ENCODE data around the gene OR1D5. TPM values are rescaled to one million over a fixed set of nuclear protein-coding genes. Genes with fewer than 3 reads are reported as not detected.

OR1D5 gene
- total RNA-seq, 2 donors from 2014 or later, result not detected

DNA sequence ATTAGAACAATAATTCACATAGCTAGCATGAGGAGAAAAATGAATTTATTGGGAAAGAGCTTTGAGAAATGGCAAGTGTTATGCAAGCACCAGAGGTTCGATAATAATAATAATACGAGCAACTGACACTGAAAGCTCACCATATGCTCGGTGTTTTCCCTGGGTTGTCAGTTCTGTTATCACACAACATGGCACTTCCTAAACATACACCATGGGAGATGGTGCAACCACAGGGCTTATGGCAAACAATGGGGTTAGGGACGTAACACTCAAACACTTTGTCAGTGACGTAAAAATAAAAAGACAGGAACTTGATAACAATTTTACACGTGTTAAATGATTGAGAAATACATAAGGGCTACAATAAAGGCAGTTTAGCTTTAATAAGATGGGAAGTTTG lies 23.7 kb downstream of the OR1D5 start:
- no peaks in the 10 kb centered on the region for H3K4me1 ChIP-seq
- no peaks in the 10 kb centered on the region for H3K27me3 ChIP-seq
- no peak overlapping the region for H3K4me3 ChIP-seq
- DNase-seq (no peak), ATAC-seq (no peak)
- TF ChIP-seq POLR2A (IDR thresholded peaks at IDR 0.05), result no peak
- TF ChIP-seq, protein P1, sequence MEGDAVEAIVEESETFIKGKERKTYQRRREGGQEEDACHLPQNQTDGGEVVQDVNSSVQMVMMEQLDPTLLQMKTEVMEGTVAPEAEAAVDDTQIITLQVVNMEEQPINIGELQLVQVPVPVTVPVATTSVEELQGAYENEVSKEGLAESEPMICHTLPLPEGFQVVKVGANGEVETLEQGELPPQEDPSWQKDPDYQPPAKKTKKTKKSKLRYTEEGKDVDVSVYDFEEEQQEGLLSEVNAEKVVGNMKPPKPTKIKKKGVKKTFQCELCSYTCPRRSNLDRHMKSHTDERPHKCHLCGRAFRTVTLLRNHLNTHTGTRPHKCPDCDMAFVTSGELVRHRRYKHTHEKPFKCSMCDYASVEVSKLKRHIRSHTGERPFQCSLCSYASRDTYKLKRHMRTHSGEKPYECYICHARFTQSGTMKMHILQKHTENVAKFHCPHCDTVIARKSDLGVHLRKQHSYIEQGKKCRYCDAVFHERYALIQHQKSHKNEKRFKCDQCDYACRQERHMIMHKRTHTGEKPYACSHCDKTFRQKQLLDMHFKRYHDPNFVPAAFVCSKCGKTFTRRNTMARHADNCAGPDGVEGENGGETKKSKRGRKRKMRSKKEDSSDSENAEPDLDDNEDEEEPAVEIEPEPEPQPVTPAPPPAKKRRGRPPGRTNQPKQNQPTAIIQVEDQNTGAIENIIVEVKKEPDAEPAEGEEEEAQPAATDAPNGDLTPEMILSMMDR (IDR thresholded peaks at IDR 0.05), result no peak
- H3K27ac ChIP-seq, result no peak overlapping the region
- intact Hi-C loops (cut with DNase I), result no loop called here
- 10 to 23% methylated on average over 6 of the region's 6 CpGs for WGBS, 2 donors
- H3K9me3 ChIP-seq, result peaks cover 0 to 11% (median 0%) of the 10 kb centered on the region in 3 donors
- no peaks in the 10 kb centered on the region for H3K36me3 ChIP-seq (replicated peaks in 1 of 2; ENCODE audit: insufficient read depth in 1 of 2, low read depth in 2 of 2)

DNA sequence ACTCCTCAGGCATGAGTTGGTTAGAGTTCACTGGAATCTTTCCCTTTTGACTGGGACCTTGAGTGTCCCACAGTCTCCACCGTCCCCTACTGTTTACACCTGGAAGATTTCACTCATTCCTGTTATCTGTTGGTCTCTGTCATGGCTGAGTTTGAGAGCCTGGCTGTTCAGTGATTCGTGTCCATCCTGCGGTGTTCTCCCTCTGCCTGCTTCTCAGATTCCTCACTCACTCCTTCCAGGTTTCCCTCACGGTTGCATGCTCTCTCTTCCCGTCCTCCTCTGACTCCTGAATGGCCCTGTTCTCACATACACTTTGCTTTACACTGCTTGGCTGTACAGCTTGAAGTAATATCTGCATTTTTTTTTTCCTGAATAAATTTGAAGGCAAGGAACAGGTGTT lies 24.5 kb downstream of the OR1D5 start:
- H3K27me3 ChIP-seq, result no peaks in the 10 kb centered on the region
- TF ChIP-seq, protein P1 (IDR thresholded peaks at IDR 0.05), result no peak
- no peak for TF ChIP-seq POLR2A (IDR thresholded peaks at IDR 0.05)
- H3K9me3 ChIP-seq, result peaks cover 0 to 5% (median 0%) of the 10 kb centered on the region in 3 donors
- no peak overlapping the region for H3K4me3 ChIP-seq
- no peak overlapping the region for H3K27ac ChIP-seq
- intact Hi-C loops (cut with DNase I), result no loop called here
- WGBS, 2 donors, result 27 to 32% methylated on average over 5 of the region's 5 CpGs
- DNase-seq (no peak), ATAC-seq (no peak)
- H3K36me3 ChIP-seq (replicated peaks in 1 of 2; ENCODE audit: insufficient read depth in 1 of 2, low read depth in 2 of 2), result no peaks in the 10 kb centered on the region
- no peaks in the 10 kb centered on the region for H3K4me1 ChIP-seq

DNA sequence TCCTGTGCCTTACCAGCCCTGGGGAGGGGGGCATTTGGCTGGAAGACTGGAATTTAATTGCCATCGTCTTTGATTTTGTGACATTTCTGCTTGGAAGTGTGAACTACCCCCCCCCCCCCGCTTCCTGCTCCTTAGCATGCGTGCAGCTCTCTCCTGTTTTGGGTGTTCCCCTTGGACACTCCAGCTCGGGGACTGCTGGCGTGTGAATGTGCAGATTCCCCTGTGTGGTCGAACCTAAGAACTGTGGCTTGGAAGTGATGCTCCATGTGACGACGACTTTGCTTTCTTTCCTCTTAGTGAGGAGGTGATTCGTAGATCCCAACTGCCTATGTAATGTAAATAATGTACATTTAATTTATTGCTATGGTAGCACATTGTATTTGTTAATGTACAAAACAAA lies 26.1 kb downstream of the OR1D5 start:
- Histone ChIP-seq H3K4me3 (no peak overlapping the region), H3K9me3 (no peaks in the 10 kb centered on the region), H3K27me3 (no peaks in the 10 kb centered on the region), H3K36me3 (replicated peaks in 1 of 2; ENCODE audit: insufficient read depth in 1 of 2, low read depth in 2 of 2) (no peaks in the 10 kb centered on the region), H3K27ac (no peak overlapping the region), H3K4me1 (no peaks in the 10 kb centered on the region)
- DNase-seq (no peak), ATAC-seq (no peak)
- WGBS, 2 donors, result 63 to 81% methylated on average over 9 of the region's 9 CpGs
- TF ChIP-seq, protein P1 (IDR thresholded peaks at IDR 0.05), result no peak
- intact Hi-C loops (cut with DNase I), result no loop called here

DNA sequence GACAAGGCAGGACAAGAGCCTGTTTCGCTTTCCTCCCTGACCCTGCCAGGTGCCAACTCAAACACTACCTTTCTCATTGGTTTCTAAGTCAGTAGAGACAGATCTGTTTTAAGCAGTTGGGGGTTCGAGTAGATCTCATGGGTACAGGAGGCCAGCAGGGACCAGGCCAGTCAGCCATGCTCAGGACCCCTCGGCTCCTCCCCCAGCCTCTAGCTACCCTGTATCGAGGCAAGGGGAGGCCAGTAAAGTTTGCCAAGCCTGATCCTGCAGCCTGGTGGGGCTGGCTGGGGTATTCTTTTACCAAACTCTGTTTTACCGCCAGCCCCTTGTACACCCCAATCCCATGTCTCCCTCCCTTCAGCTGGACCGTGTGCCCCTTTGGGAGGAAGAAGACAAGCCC lies 26.6 kb downstream of the OR1D5 start:
- TF ChIP-seq POLR2A (IDR thresholded peaks at IDR 0.05), result no peak
- H3K27me3 ChIP-seq, result no peaks in the 10 kb centered on the region
- ATAC-seq, result no peak
- no peaks in the 10 kb centered on the region for H3K4me1 ChIP-seq
- no peak overlapping the region for H3K4me3 ChIP-seq
- H3K36me3 ChIP-seq (replicated peaks in 1 of 2; ENCODE audit: insufficient read depth in 1 of 2, low read depth in 2 of 2), result no peaks in the 10 kb centered on the region
- no peaks in the 10 kb centered on the region for H3K9me3 ChIP-seq
- WGBS, 2 donors, result 75 to 83% methylated on average over 6 of the region's 6 CpGs
- no peak overlapping the region for H3K27ac ChIP-seq
- DNase-seq, result no peak
- intact Hi-C loops (cut with DNase I), result no loop called here

DNA sequence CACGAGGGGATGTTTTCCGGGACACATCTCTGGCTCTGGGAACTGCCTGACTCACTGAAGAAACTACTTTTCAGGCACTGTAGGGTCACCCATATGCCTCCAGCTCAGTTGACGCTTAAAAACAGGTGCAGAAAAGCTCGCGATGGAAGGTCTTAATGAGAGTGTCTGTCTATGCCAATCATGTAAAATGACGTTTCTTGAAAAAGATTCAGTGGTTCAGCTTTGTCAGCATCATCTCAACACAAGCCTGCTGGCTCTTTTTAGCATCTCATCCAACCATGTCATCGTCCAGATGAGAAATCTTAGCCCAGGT lies 27.5 kb downstream of the OR1D5 start:
- Histone ChIP-seq H3K27me3 (no peaks in the 10 kb centered on the region), H3K4me3 (no peak overlapping the region), H3K9me3 (no peaks in the 10 kb centered on the region), H3K4me1 (no peaks in the 10 kb centered on the region), H3K36me3 (replicated peaks in 1 of 2; ENCODE audit: insufficient read depth in 1 of 2, low read depth in 2 of 2) (peaks cover 0 to 2% of the 10 kb centered on the region in 2 donors), H3K27ac (no peak overlapping the region)
- WGBS, 2 donors, result 84 to 86% methylated on average over 7 of the region's 7 CpGs
- intact Hi-C loops (cut with DNase I), result no loop called here
- ATAC-seq (no peak), DNase-seq (no peak)
- TF ChIP-seq POLR2A (IDR thresholded peaks at IDR 0.05), result no peak

DNA sequence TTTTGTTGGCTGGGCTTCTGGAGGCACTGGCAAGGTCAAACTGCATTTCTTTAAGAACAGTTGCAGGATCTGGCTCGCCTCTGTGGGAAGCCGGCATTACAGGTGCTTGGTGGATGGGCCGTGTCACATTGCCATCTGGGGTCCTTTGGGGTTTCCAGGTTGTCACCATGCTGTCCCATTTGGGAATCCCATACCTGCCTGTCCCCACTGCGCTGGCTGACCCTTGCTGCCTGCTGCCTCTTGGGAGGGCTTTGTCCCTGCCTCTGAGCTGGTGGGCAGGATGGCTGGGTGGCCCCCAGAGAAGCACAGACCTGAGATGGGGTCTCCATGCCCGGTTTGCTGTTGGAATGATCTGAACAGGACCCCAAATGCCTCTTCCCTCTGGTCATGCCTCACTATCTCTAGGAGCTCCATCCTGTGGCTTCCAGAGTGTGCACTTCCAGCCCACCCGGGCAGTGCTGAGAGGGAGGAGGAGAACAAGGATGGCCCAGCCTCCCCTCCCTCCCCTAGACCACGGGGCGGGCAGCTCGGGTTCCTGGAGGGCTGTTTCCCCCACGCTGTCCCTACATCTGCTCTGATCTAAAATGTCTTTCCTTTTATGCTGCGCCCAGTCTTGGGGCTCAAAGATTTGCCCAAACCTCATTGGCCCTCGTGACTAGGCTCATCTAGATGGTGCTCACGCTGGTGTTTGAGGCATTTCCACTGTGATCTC lies 28.0 kb downstream of the OR1D5 start:
- no peak for DNase-seq
- 81 to 89% methylated on average over 11 to 13 of the region's 13 CpGs for WGBS, 2 donors
- Histone ChIP-seq H3K4me3 (no peak overlapping the region), H3K4me1 (no peaks in the 10 kb centered on the region), H3K27me3 (no peaks in the 10 kb centered on the region), H3K36me3 (replicated peaks in 1 of 2; ENCODE audit: insufficient read depth in 1 of 2, low read depth in 2 of 2) (peaks cover 0 to 6% of the 10 kb centered on the region in 2 donors), H3K27ac (no peak overlapping the region), H3K9me3 (no peaks in the 10 kb centered on the region)
- TF ChIP-seq, protein P1 (IDR thresholded peaks at IDR 0.05), result no peak
- no peak for TF ChIP-seq POLR2A (IDR thresholded peaks at IDR 0.05)
- ATAC-seq, result no peak
- intact Hi-C loops (cut with DNase I), result no loop called here

Measured in body of pancreas (tissue), 4 donors.